CD4-positive, alpha-beta T cell treated with Interleukin-21 for 1 hour (primary cell): Measurements from ENCODE around the gene CHPT1.
A peak's percentile ranks its signal among the peaks of the same experiment; 100 is the strongest.
"Not testable (repeated sequence)": the region's sequence is repeated elsewhere in the genome, so short reads cannot be mapped to it uniquely, and the experiment has no call there.

ENCODE experiments used
- DNase-seq: peaks from one replicate; pipeline ENCODE4 v3.0.0-alpha.2; 2020

Gene CHPT1

GRCh38 chr12:101697197-101697929, at the start of gene CHPT1:
TSS of gene CHPT1 (plus strand) at chr12:101697640. CDS start at chr12:101697862, 222 bp downstream.
- peak; percentile 69 for DNase-seq

DNA sequence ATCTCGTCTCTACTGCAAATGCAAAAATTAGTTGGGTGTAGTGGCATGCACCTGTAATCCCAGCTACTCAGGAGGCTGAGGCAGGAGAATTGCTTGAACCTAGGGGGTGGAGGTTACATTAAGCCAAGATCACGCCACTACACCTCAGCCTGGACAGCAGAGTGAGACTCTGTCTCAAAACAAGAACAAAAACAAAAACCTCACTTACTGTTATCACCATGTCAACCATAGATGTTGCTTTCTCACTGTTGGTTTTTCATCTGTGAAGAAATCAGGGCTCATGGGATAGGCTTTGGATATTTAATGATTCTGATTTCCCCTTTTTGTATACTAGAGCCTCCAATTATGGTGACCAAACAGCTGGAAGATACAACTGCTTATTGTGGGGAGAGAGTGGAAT, 49.7 kb upstream of the CHPT1 start:
- DNase-seq, result no peak

DNA sequence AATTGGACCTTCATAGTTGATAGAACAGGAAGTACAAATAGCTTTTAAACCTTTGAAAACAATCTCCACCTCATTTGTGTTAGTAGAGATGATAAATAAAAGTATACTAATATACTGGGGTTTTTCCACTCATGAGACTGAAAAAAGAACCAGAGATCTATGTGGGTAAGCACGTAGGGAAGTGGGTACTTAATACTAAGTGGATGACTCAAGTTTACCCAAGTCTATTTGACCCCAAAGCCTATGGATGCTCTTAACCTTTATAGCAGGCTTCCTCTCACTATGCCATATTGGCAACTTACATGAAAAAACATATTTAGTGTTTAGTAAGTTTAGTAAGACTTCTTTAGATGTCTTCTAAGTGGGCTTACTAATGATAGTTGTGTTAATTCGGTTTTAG, 49.2 kb upstream of the CHPT1 start:
- no peak for DNase-seq

- DNase-seq, result no peak
Measured at GRCh38 chr12:101650346-101651117, 46.9 kb upstream of the CHPT1 start.

- DNase-seq, result no peak
Measured at GRCh38 chr12:101653030-101653429, 44.4 kb upstream of the CHPT1 start.

DNA sequence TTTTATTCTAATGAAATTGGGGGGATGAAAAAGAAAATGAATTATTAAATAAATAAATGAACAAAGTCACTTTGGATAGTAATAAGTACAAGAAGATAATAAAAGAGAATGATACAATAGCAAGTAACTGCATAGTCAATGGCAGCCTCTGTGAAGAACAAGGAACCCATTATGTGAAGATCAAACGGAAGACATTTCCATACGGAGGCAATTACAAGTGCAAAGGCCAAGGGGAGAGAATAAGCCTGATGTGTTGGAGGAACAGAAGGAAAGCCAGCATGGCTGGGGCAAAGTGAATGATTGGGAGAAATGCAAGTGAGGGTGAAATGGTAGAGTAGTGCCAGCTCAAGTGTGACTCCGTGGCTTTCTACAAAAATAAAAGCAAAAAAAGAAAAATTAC, 43.9 kb upstream of the CHPT1 start:
- DNase-seq, result no peak

- no peak for DNase-seq
Measured at GRCh38 chr12:101654442-101654841, 43.0 kb upstream of the CHPT1 start.

- DNase-seq, result no peak
Measured at GRCh38 chr12:101655393-101655792, 42.0 kb upstream of the CHPT1 start.

DNA sequence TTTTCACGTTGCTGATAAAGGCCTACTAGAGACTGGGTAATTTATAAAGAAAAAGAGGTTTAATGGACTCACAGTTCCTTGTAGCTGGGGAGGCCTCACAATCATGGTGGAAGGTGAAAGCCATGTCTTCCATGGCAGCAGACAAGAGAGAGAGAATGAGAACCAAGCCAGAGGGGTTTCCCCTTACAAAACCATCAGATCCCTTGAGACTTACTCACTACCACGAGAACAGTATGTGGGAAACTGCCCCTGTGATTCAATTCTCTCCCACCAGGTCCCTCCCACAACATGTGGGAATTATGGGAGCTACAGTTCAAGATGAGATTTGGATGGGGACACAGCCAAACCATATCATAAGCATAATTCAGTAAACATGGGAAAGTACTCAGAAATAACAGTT, 36.8 kb upstream of the CHPT1 start:
- DNase-seq, result not testable (repeated sequence)

DNA sequence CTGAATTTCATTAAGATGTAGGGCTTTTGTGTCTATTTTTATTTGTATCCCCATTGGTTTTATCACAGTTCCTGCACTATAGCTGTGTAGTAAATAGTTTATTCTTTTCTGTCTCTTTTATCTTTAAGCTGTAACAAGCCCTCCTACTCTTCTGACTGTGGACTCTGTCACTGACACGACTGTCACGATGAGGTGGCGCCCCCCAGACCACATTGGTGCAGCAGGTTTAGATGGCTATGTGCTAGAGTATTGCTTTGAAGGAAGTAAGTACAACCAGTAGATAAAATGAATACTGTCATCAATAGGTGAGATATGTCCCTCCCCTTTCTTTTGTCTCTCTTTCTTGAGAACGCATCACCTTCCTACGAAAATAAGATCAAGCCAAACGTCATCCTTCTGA, 34.1 kb upstream of the CHPT1 start:
- DNase-seq, result no peak

DNA sequence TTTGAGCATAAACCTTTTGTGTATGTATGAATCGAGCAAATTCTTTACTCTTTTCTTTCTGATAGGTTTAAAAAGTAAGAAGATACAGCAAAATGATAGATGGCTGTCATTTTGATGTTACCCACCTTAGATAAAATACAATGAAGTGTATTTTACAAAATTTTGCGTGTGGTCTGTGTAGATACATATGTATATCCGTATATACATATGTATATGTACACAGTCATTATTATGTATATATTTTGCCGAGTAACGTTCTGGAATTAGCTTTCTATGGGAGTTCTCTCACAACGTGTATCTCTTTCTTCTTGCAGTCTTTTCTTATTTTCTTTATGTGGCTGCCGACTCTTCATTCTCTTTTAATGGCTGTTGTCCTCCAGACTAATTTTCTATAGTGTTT, 32.4 kb upstream of the CHPT1 start:
- DNase-seq, result no peak

DNA sequence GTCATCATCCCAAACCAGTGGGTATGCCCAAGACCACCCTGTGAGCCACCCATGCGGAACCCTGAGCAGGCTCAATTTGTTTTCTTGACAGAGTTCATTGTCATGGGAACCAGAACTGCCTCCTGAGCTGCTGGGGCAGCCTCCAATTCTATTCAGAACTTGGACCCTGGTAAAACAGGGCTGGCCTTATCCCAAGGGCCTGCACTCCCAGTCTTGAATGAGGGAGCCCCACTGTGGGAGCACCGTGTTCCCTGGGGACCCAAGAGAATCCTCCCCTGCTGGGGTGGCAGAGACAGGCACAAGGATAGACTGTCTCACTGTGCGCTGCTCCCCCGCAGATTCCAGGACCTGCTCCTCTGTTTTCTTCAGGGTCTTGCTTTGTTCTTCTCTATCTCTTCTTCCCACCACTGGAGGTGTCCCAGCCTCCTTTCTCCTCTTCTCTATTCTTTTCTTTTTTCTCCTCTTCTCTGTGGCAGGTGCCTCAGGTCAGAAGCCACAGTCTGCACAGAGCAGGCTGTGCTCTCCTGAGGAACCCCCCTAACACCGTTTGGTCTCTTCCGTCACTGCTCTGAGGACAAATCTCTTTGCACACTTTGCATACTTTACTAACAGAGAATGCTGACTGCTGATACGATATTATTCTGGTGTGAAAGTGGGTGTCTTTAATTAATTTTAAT, 31.2 kb upstream of the CHPT1 start:
- DNase-seq, result no peak

DNA sequence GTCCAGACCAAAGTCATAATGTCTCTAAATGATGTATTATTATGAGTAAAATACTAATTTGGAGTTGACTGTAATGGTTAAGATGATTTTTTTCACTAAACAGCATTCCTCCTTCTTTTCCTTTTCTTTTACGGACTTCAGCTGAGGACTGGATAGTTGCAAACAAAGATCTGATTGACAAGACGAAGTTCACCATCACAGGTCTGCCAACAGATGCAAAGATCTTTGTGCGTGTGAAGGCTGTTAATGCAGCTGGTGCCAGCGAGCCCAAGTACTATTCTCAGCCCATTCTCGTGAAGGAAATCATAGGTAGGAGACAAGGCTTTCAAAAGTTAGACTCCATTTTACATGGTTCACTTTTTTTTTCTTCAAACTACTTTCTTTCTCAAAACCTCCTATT, 29.8 kb upstream of the CHPT1 start:
- DNase-seq, result no peak

GRCh38 chr12:101670007-101670671, 27.3 kb upstream of the CHPT1 start:
- DNase-seq, result peak; percentile 66

- peak; percentile 42 for DNase-seq
Measured at GRCh38 chr12:101671157-101671791, 26.2 kb upstream of the CHPT1 start.

GRCh38 chr12:101671833-101672232, 25.6 kb upstream of the CHPT1 start:
- no peak for DNase-seq

DNA sequence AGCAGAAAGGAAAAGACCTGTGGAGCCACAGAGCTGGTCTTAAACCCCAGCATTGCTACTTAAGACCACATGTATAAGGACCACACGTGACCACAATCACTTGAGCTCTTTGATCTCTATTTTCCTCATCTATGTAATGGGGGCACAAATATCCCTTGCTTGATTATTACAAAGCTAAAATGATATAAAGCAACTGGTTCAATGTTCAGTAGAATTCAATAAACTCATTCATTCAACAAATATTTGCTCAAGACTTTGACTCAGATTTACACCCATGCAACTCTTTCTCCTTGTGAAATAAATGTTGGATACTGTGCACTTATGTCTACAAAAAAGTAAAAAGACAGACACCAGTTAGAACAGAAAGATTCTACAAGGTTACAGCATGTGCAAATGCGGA, 21.9 kb upstream of the CHPT1 start:
- no peak for DNase-seq

- not testable (repeated sequence) for DNase-seq
Measured at GRCh38 chr12:101676497-101676896, 20.9 kb upstream of the CHPT1 start.

GRCh38 chr12:101678081-101678480, 19.4 kb upstream of the CHPT1 start:
- DNase-seq, result no peak

GRCh38 chr12:101680240-101680639, 17.2 kb upstream of the CHPT1 start:
- DNase-seq, result no peak

GRCh38 chr12:101680647-101681046, 16.8 kb upstream of the CHPT1 start:
- DNase-seq, result no peak

- not testable (repeated sequence) for DNase-seq
Measured at GRCh38 chr12:101681627-101682026, 15.8 kb upstream of the CHPT1 start.

GRCh38 chr12:101685092-101685491, 12.3 kb upstream of the CHPT1 start:
- DNase-seq, result no peak
